ENCODE measurements around the gene ARID1A. TPM values are rescaled to one million over a fixed set of nuclear protein-coding genes. Genes with fewer than 3 reads are reported as not detected.
"Not testable (repeated sequence)": the region's sequence is repeated elsewhere in the genome, so short reads cannot be mapped to it uniquely, and the experiment has no call there.

ARID1A gene
- total RNA-seq, 4 donors from 2014 or later, result 44.1 to 97.3 (median 78.4) TPM

DNA sequence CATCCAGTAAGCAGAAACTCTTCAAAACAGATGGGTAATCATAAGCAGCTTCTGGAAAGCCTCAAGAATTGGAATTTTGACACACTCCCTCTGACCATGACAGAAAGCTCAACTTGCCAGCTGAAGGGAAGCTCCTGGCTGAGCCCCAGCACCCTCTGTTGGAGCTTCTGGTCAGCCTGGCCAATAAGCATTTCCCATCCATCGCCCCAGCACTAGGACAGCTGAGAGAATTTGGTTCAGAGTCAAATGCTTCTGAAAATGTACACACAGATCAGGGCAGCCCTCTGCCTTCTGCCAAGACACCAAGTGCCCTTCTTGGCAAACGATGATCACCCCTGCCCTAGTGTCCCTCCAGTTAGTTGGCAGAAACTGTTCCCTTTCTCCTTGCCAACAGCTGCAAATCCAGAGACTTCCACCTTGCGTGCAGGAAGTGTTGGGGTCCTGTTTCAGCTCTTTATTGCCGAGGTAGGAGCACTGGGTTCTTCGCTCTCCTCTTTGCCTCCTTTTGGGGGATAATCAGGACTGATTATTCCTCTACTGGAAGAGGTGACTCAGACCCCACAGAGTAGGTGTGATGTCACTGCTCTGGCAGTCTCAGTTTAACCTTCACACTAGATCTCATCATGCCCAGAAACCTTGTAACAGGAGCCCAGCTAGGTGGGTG lies 103.8 kb downstream of the ARID1A start:
- Histone ChIP-seq H3K9me3 (no peaks in the 10 kb centered on the region), H3K27me3 (no peaks in the 10 kb centered on the region), H3K36me3 (peaks cover 0 to under 1% of the 10 kb centered on the region in 2 donors), H3K4me3 (replicated peaks in 1 of 3) (peak overlapping the region in 1 of 3 donors; percentile 11), H3K27ac (peak overlapping the region; percentile 62 to 92 (median 76)), H3K4me1 (peaks cover 21 to 54% of the 10 kb centered on the region in 2 donors)
- intact Hi-C loops (cut with DNase I), result loop anchor here (10.0 kb wide), 1 partner anchor 65 kb away; the partner anchor contains the start of gene SFN
- WGBS, 2 donors, result 0 to 24% methylated on average over 5 of the region's 5 CpGs
- TF ChIP-seq, protein P1, sequence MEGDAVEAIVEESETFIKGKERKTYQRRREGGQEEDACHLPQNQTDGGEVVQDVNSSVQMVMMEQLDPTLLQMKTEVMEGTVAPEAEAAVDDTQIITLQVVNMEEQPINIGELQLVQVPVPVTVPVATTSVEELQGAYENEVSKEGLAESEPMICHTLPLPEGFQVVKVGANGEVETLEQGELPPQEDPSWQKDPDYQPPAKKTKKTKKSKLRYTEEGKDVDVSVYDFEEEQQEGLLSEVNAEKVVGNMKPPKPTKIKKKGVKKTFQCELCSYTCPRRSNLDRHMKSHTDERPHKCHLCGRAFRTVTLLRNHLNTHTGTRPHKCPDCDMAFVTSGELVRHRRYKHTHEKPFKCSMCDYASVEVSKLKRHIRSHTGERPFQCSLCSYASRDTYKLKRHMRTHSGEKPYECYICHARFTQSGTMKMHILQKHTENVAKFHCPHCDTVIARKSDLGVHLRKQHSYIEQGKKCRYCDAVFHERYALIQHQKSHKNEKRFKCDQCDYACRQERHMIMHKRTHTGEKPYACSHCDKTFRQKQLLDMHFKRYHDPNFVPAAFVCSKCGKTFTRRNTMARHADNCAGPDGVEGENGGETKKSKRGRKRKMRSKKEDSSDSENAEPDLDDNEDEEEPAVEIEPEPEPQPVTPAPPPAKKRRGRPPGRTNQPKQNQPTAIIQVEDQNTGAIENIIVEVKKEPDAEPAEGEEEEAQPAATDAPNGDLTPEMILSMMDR (IDR thresholded peaks at IDR 0.05), result no peak
- no peak for TF ChIP-seq POLR2A (IDR thresholded peaks at IDR 0.05)
- peak; percentile 94 to 95 for DNase-seq

DNA sequence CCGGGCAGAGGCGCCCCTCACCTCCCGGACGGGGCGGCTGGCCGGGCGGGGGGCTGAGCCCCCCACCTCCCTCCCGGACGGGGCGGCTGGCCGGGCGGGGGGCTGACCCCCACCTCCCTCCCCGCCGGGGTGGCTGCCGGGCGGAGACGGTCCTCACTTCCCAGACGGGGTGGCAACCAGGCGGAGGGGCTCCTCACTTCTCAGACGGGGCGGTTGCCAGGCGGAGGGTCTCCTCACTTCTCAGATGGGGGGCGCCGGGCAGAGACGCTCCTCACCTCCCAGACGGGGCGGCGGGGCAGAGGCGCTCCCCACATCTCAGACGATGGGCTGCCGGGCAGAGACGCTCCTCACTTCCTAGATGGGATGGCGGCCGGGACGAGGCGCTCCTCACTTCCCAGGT lies 108.1 kb downstream of the ARID1A start:
- not testable (repeated sequence) for H3K36me3 ChIP-seq; H3K4me3 ChIP-seq (replicated peaks in 1 of 3); H3K27ac ChIP-seq; H3K9me3 ChIP-seq; DNase-seq; H3K27me3 ChIP-seq
- H3K4me1 ChIP-seq, result peaks cover 19 to 40% of the 10 kb centered on the region in 2 donors
- 95% methylated on average over 8 of the region's 36 CpGs; no CpG with 5 or more reads in 1 of the 2 donors for WGBS, 2 donors
- intact Hi-C loops (cut with DNase I), result loop anchor here (10.0 kb wide), 1 partner anchor 61 kb away; the partner anchor contains the start of gene SFN

DNA sequence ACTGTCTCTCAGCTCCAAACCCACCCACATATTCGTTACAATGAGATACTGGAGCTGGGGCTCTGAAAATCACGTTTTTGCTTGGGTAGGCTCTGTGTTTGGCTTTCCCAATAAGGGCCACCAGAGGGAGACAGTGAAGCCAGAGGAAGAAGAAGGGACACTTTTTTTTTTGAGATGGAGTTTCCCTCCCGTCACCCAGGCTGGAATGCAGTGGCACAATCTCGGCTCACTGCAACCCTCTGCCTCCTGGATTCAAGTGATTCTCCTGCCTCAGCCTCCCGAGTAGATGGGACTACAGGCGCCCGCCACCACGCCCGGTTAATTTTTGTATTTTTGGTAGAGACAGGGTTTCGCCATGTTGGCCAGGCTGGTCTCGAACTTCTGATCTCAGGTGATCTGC lies 114.3 kb downstream of the ARID1A start:
- TF ChIP-seq, protein P1 (IDR thresholded peaks at IDR 0.05), result peak; percentile 27 to 75 (median 70)
- peak; percentile 70 to 72 for DNase-seq
- H3K27ac ChIP-seq; H3K27me3 ChIP-seq; H3K9me3 ChIP-seq; H3K36me3 ChIP-seq; H3K4me3 ChIP-seq (replicated peaks in 1 of 3); intact Hi-C loops (cut with DNase I); H3K4me1 ChIP-seq: not testable (repeated sequence)
- 53 to 54% methylated on average over 11 of the region's 11 CpGs for WGBS, 2 donors

DNA sequence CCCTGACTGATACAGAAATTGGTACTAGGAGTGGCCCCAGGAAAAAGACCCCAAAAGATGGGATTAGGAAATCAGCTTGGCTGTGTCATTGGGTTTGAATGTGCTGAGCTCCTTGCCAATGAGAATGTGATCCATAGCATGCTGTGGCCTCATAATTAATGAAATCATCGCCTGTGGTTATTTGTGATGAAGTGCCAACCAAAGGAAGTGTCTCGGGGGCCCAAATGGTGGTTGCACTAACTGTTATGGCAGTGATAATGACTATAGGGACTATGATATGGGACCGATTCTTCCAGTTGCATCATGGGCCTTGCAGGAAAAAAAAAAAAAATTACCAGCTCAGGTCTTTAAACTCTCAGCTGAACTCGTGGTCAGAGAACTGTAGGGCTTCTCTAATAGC lies 115.2 kb downstream of the ARID1A start:
- no peak for DNase-seq
- Histone ChIP-seq H3K36me3 (no peaks in the 10 kb centered on the region), H3K4me1 (no peaks in the 10 kb centered on the region), H3K27ac (no peak overlapping the region), H3K4me3 (replicated peaks in 1 of 3) (no peak overlapping the region), H3K9me3 (no peaks in the 10 kb centered on the region), H3K27me3 (no peaks in the 10 kb centered on the region)
- 77 to 86% methylated on average over 4 of the region's 4 CpGs for WGBS, 2 donors
- TF ChIP-seq, protein P1 (IDR thresholded peaks at IDR 0.05), result no peak
- TF ChIP-seq POLR2A (IDR thresholded peaks at IDR 0.05), result no peak
- intact Hi-C loops (cut with DNase I), result no loop called here

DNA sequence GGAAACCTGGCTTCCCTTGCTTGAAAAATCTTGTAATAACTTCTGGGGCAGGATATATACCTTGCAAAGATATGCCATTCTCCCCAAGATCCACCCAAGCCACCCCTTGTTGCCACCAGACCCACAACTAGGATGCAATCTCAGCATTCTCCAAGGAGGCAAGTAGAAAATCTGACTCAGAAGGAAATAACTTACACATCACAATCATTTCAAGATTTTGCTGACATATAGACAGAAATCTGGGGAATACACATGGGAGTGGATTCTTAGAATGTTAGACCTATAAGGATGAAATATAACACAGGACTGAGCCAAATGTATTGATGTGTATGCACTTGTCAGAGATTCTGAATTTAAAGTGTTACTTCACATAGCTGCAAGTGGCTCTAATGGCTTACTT lies 115.9 kb downstream of the ARID1A start:
- intact Hi-C loops (cut with DNase I), result no loop called here
- TF ChIP-seq, protein P1 (IDR thresholded peaks at IDR 0.05), result no peak
- TF ChIP-seq POLR2A (IDR thresholded peaks at IDR 0.05), result no peak
- H3K9me3 ChIP-seq, result no peaks in the 10 kb centered on the region
- no peaks in the 10 kb centered on the region for H3K36me3 ChIP-seq
- H3K4me3 ChIP-seq (replicated peaks in 1 of 3), result no peak overlapping the region
- H3K27me3 ChIP-seq, result no peaks in the 10 kb centered on the region
- DNase-seq, result no peak
- no peak overlapping the region for H3K27ac ChIP-seq
- H3K4me1 ChIP-seq, result no peaks in the 10 kb centered on the region

All from thyroid gland (tissue), 4 donors.